AG08396 (cell line): Measurements from ENCODE around the gene CARMIL1.

ENCODE experiments used
- DNase-seq: peaks from one replicate; pipeline ENCODE4 v3.0.0; 2012; ENCODE audit warnings: low spot score, mixed read lengths

The CARMIL1 gene

GRCh38 chr6:25446830-25447569 is 167.8 kb downstream of the CARMIL1 start:
- no peak for DNase-seq

- no peak for DNase-seq
Measured at GRCh38 chr6:25447570-25447929, 168.4 kb downstream of the CARMIL1 start.

- no peak for DNase-seq
Measured at GRCh38 chr6:25448965-25449538, 169.9 kb downstream of the CARMIL1 start.

- DNase-seq = no peak
Measured at GRCh38 chr6:25449774-25450173, 170.6 kb downstream of the CARMIL1 start.

GRCh38 chr6:25450469-25451198 is 171.5 kb downstream of the CARMIL1 start:
- no peak for DNase-seq

GRCh38 chr6:25452031-25452430 is 172.9 kb downstream of the CARMIL1 start:
- no peak for DNase-seq

- no peak for DNase-seq
Measured at GRCh38 chr6:25453288-25453687, 174.1 kb downstream of the CARMIL1 start.

- no peak for DNase-seq
Measured at GRCh38 chr6:25454136-25454535, 175.0 kb downstream of the CARMIL1 start.

GRCh38 chr6:25456249-25457040 is 177.3 kb downstream of the CARMIL1 start:
- no peak for DNase-seq

- no peak for DNase-seq
Measured at GRCh38 chr6:25457516-25457915, 178.3 kb downstream of the CARMIL1 start.

GRCh38 chr6:25458485-25458884 is 179.3 kb downstream of the CARMIL1 start:
- peak; percentile 54 for DNase-seq

GRCh38 chr6:25462235-25462897 is 183.2 kb downstream of the CARMIL1 start:
- no peak for DNase-seq

- no peak for DNase-seq
Measured at GRCh38 chr6:25463441-25463840, 184.3 kb downstream of the CARMIL1 start.

GRCh38 chr6:25464225-25464624 is 185.1 kb downstream of the CARMIL1 start:
- no peak for DNase-seq

- DNase-seq = no peak
Measured at GRCh38 chr6:25465941-25466340, 186.8 kb downstream of the CARMIL1 start.

GRCh38 chr6:25468881-25469280 is 189.7 kb downstream of the CARMIL1 start:
- no peak for DNase-seq

GRCh38 chr6:25469797-25470388 is 190.7 kb downstream of the CARMIL1 start:
- DNase-seq = no peak

GRCh38 chr6:25472306-25472705 is 193.1 kb downstream of the CARMIL1 start:
- no peak for DNase-seq

GRCh38 chr6:25472906-25473305 is 193.7 kb downstream of the CARMIL1 start:
- no peak for DNase-seq

- no peak for DNase-seq
Measured at GRCh38 chr6:25473447-25473846, 194.3 kb downstream of the CARMIL1 start.

- no peak for DNase-seq
Measured at GRCh38 chr6:25476126-25476525, 197.0 kb downstream of the CARMIL1 start.
